ENCODE results near the gene EIF2AK2. TPM values are rescaled to one million over a fixed set of nuclear protein-coding genes. Genes with fewer than 3 reads are reported as not detected.

The EIF2AK2 gene
- total RNA-seq, 2 experiments from 2014 or later, result 43.1 to 49.3 TPM

DNA sequence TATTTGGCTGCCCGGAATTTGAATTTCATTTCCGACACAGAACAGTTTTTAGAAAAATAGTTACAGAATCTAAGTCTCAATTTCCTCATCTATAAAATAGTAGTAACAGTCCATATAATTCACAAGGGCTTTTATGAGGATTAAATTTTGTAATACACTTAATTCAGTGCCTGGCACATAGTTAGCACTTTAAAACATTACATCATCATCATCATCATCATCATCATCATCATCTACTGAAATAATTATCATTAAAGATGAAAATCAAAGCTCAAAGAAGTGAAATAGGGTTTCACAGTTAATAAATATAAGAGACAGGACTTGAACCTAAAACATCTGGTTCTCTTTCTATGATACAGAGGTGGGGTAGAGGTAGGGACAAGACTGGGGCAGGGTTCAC lies 85.8 kb downstream of the EIF2AK2 start:
- Mint-ChIP-seq H3K27me3 (no peaks in the 10 kb centered on the region), H3K4me3 (no peak overlapping the region), H3K9me3 (no peaks in the 10 kb centered on the region), H3K36me3 (ENCODE audit: low read depth) (peaks cover 31% of the 10 kb centered on the region), H3K27ac (no peak overlapping the region), H3K4me1 (ENCODE audit: low read depth) (peaks cover 17% of the 10 kb centered on the region)
- intact Hi-C loops (cut with micrococcal nuclease), result no loop called here
- TF ChIP-seq, protein P1, sequence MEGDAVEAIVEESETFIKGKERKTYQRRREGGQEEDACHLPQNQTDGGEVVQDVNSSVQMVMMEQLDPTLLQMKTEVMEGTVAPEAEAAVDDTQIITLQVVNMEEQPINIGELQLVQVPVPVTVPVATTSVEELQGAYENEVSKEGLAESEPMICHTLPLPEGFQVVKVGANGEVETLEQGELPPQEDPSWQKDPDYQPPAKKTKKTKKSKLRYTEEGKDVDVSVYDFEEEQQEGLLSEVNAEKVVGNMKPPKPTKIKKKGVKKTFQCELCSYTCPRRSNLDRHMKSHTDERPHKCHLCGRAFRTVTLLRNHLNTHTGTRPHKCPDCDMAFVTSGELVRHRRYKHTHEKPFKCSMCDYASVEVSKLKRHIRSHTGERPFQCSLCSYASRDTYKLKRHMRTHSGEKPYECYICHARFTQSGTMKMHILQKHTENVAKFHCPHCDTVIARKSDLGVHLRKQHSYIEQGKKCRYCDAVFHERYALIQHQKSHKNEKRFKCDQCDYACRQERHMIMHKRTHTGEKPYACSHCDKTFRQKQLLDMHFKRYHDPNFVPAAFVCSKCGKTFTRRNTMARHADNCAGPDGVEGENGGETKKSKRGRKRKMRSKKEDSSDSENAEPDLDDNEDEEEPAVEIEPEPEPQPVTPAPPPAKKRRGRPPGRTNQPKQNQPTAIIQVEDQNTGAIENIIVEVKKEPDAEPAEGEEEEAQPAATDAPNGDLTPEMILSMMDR (IDR thresholded peaks at IDR 0.05), result no peak
- CTCF ChIA-PET, result no interaction called here
- DNase-seq, result no peak
- no peak for ATAC-seq
- POLR2A ChIA-PET, result no interaction called here

DNA sequence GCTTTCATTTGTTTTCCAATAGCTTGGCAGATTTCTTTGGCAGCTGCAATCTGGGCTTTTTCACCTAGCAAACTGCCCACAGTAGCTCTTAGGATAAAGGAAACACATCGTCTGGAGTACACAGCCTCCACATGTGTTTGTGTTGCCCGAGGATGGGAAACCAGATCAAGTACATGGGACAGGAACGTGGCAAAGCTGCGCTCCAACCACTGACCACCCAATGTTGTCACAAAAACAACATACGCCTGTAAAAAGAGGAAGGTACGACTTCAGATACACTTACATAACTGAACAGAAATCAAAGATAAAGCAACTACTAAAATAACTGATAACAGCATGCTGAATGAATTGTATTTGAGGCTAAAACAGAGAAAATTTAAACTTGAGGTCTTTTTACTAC lies 88.1 kb downstream of the EIF2AK2 start:
- peaks cover 12% of the 10 kb centered on the region for H3K4me1 Mint-ChIP-seq (ENCODE audit: low read depth)
- DNase-seq, result no peak
- intact Hi-C loops (cut with micrococcal nuclease), result no loop called here
- POLR2A ChIA-PET, result interaction anchor here (0.6 to 1.2 kb wide), 2 partner anchors 14 to 1931 kb away, joined by 3 to 6 read pairs; no protein-coding TSS in a partner anchor
- H3K4me3 Mint-ChIP-seq, result no peak overlapping the region
- H3K9me3 Mint-ChIP-seq, result no peaks in the 10 kb centered on the region
- H3K36me3 Mint-ChIP-seq (ENCODE audit: low read depth), result peaks cover 24% of the 10 kb centered on the region
- TF ChIP-seq, protein P1 (IDR thresholded peaks at IDR 0.05), result no peak
- CTCF ChIA-PET, result no interaction called here
- H3K27me3 Mint-ChIP-seq, result no peaks in the 10 kb centered on the region
- no peak overlapping the region for H3K27ac Mint-ChIP-seq
- no peak for ATAC-seq

DNA sequence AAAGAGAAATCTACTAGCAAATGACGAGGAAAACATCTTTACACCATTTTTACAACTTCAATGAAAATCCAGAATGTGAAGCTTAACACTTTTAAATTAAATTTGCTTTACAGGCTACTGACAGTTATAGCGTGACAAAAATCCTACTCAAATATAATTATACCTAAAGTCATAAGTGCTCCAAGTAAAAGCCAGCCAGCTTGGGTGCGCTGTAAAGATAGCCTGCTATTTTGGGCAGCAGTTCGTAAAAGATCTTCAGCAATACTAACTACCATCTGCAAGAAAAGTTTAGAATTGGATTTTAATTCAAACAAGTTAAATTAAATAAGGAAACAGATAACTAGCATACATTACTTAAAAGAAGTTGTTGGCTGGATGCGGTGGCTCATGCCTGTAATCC lies 95.0 kb downstream of the EIF2AK2 start:
- intact Hi-C loops (cut with micrococcal nuclease), result no loop called here
- Mint-ChIP-seq H3K36me3 (ENCODE audit: low read depth) (peaks cover 16% of the 10 kb centered on the region), H3K4me1 (ENCODE audit: low read depth) (no peaks in the 10 kb centered on the region), H3K27ac (no peak overlapping the region), H3K4me3 (no peak overlapping the region), H3K27me3 (no peaks in the 10 kb centered on the region), H3K9me3 (no peaks in the 10 kb centered on the region)
- POLR2A ChIA-PET, result interaction anchor here (0.6 kb wide), 1 partner anchor 67 kb away, joined by 3 read pairs; no protein-coding TSS in a partner anchor
- TF ChIP-seq, protein P1 (IDR thresholded peaks at IDR 0.05), result no peak
- DNase-seq (no peak), ATAC-seq (no peak)
- CTCF ChIA-PET, result no interaction called here

DNA sequence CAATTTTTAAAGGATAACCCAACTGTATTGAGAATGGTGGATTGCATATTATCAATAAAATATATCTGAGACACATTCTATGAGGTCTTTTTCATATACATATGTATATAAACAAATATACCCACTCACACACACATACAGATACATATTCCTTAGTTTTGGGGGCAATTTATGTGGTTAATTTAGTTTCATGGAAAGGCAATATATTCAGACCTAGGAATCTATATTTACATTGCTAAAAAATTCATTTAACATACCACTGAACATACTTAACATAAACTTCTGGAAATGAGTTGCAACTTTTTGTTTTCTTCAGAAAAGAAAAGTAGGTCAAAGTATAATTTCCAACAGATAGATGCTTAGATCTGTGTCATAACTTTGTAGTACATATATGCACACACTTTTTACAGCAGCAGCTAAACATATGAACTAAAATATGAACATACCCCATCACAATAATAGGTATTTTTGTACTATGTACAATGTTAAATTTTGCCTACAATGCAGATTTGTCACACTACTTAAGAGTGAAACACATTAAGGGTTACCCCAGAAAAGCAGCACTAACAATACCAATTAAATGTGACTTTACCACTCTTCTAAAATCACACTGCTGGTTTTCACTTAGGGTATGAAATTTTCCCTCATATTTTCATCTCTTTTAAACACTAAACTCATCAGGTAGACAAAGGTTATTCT lies 95.6 kb downstream of the EIF2AK2 start:
- no peaks in the 10 kb centered on the region for H3K27me3 Mint-ChIP-seq
- ChIA-PET POLR2A (no interaction called here), CTCF (no interaction called here)
- no peak overlapping the region for H3K4me3 Mint-ChIP-seq
- H3K36me3 Mint-ChIP-seq (ENCODE audit: low read depth), result peaks cover 17% of the 10 kb centered on the region
- TF ChIP-seq, protein P1 (IDR thresholded peaks at IDR 0.05), result no peak
- no peak overlapping the region for H3K27ac Mint-ChIP-seq
- ATAC-seq (no peak), DNase-seq (no peak)
- H3K9me3 Mint-ChIP-seq, result no peaks in the 10 kb centered on the region
- intact Hi-C loops (cut with micrococcal nuclease), result no loop called here
- H3K4me1 Mint-ChIP-seq (ENCODE audit: low read depth), result no peaks in the 10 kb centered on the region

DNA sequence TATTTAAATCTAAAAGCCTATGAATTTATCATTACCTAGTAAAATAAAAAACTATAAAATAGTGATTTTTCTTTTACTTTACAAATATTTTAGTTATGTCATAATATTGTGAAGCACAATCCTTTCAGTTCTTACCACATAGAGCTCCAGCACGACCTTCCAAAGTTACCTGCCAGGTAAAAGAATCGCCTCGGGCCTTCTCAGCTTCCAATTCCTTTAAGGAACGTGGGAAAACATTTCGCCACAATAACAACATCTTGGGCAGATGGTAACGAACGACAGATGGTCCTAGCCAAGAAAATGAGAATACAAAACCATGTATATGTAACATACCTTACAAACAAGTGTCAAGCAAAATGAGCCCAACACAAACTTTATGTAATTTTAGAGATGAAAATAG lies 96.3 kb downstream of the EIF2AK2 start:
- no peaks in the 10 kb centered on the region for H3K9me3 Mint-ChIP-seq
- DNase-seq (no peak), ATAC-seq (no peak)
- no peak overlapping the region for H3K27ac Mint-ChIP-seq
- no peaks in the 10 kb centered on the region for H3K27me3 Mint-ChIP-seq
- ChIA-PET CTCF (no interaction called here), POLR2A (no interaction called here)
- peaks cover 17% of the 10 kb centered on the region for H3K36me3 Mint-ChIP-seq (ENCODE audit: low read depth)
- TF ChIP-seq, protein P1 (IDR thresholded peaks at IDR 0.05), result no peak
- H3K4me3 Mint-ChIP-seq, result no peak overlapping the region
- no peaks in the 10 kb centered on the region for H3K4me1 Mint-ChIP-seq (ENCODE audit: low read depth)
- intact Hi-C loops (cut with micrococcal nuclease), result no loop called here
